ENCODE data around the gene ABCD2.
A peak's percentile ranks its signal among the peaks of the same experiment; 100 is the strongest.

ABCD2 gene

GRCh38 chr12:39619660-39620433 is at the start of gene ABCD2:
TSS of gene ABCD2 (minus strand) at chr12:39619803. CDS start at chr12:39619615, 188 bp downstream.
- peak; percentile 88 for ATAC-seq (ENCODE audit: low read depth)
- peak within 1 kb of the TSS; percentile 17 for H3K27ac ChIP-seq (ENCODE audit: poor library complexity, severe bottlenecking)

GRCh38 chr12:39660101-39660500 is 40.5 kb upstream of the ABCD2 start:
- H3K4me1 ChIP-seq (ENCODE audit: insufficient read depth, poor library complexity, severe bottlenecking), result no peaks in the 10 kb centered on the region
- H3K27me3 ChIP-seq (ENCODE audit: insufficient read depth, poor library complexity, severe bottlenecking), result peaks cover 3% of the 10 kb centered on the region
- no peak for TF ChIP-seq CTCF (IDR thresholded peaks at IDR 0.05; ENCODE audit: poor library complexity, severe bottlenecking)
- DNase-seq (ENCODE audit: low spot score), result no peak
- no peaks in the 10 kb centered on the region for H3K36me3 ChIP-seq (ENCODE audit: low read depth)
- no peaks in the 10 kb centered on the region for H3K9me3 ChIP-seq (ENCODE audit: severe bottlenecking)
- H3K27ac ChIP-seq (ENCODE audit: poor library complexity, severe bottlenecking), result no peak overlapping the region
- no peak overlapping the region for H3K4me3 ChIP-seq (ENCODE audit: severe bottlenecking)
- ATAC-seq (ENCODE audit: low read depth), result no peak

More at GRCh38 chr12:39619660-39620433, at the start of gene ABCD2:
- Histone ChIP-seq H3K36me3 (ENCODE audit: low read depth) (no peaks in the 10 kb centered on the region), H3K4me1 (ENCODE audit: insufficient read depth, poor library complexity, severe bottlenecking) (peaks cover 5% of the 10 kb centered on the region), H3K27me3 (ENCODE audit: insufficient read depth, poor library complexity, severe bottlenecking) (no peaks in the 10 kb centered on the region), H3K9me3 (ENCODE audit: severe bottlenecking) (no peaks in the 10 kb centered on the region), H3K4me3 (ENCODE audit: severe bottlenecking) (peak within 1 kb of the TSS; percentile 37)
- no peak for DNase-seq (ENCODE audit: low spot score)
- peak; percentile 23 for TF ChIP-seq CTCF (IDR thresholded peaks at IDR 0.05; ENCODE audit: poor library complexity, severe bottlenecking)

DNA sequence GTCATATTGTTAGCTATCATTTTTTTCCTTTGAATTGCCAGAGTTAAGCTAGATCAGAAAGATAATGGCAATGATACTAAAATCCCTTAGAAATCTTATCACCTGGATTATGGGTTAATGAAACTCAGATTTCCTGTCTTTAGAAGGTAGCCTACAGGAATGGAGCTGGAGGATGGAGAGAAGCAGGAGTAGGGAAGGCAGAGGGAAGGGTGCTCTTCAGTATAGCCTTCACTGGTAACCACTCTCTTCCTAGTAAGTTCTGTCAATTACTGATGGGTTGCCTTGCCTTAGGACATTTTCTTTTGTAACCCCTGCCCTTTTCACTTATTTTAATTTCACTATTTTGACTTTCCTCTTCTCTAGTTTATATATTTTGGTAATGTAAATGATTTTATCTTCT is 27.8 kb upstream of the ABCD2 start:
- Histone ChIP-seq H3K9me3 (ENCODE audit: severe bottlenecking) (peaks cover 4% of the 10 kb centered on the region), H3K36me3 (ENCODE audit: low read depth) (no peaks in the 10 kb centered on the region), H3K27me3 (ENCODE audit: insufficient read depth, poor library complexity, severe bottlenecking) (no peaks in the 10 kb centered on the region), H3K27ac (ENCODE audit: poor library complexity, severe bottlenecking) (no peak overlapping the region), H3K4me1 (ENCODE audit: insufficient read depth, poor library complexity, severe bottlenecking) (peaks cover 1% of the 10 kb centered on the region), H3K4me3 (ENCODE audit: severe bottlenecking) (no peak overlapping the region)
- TF ChIP-seq CTCF (IDR thresholded peaks at IDR 0.05; ENCODE audit: poor library complexity, severe bottlenecking), result no peak
- ATAC-seq (ENCODE audit: low read depth) (no peak), DNase-seq (ENCODE audit: low spot score) (no peak)

GRCh38 chr12:39646963-39647362 is 27.4 kb upstream of the ABCD2 start:
- Histone ChIP-seq H3K4me1 (ENCODE audit: insufficient read depth, poor library complexity, severe bottlenecking) (no peaks in the 10 kb centered on the region), H3K36me3 (ENCODE audit: low read depth) (no peaks in the 10 kb centered on the region), H3K4me3 (ENCODE audit: severe bottlenecking) (no peak overlapping the region), H3K27me3 (ENCODE audit: insufficient read depth, poor library complexity, severe bottlenecking) (no peaks in the 10 kb centered on the region), H3K27ac (ENCODE audit: poor library complexity, severe bottlenecking) (no peak overlapping the region), H3K9me3 (ENCODE audit: severe bottlenecking) (peaks cover 4% of the 10 kb centered on the region)
- DNase-seq (ENCODE audit: low spot score) (no peak), ATAC-seq (ENCODE audit: low read depth) (no peak)
- TF ChIP-seq CTCF (IDR thresholded peaks at IDR 0.05; ENCODE audit: poor library complexity, severe bottlenecking), result no peak

DNA sequence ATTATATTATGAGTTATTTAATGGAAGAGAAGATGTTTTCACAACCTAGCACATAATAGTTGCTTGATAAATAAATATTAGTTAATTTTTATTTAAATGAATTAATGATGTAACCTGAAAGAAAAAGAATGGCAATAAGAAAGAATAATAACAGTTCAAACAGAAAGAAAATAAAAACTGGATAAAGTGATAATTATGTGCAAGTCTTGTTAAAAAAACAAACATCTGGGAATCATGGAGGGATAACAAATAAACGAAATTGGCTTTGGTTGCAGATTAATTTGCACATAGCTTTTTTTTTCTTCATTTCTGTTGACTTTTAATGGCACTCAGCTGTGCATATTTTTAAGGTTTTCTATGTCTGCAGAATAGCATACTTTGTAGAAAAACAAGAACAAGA is 23.4 kb upstream of the ABCD2 start:
- no peak for ATAC-seq (ENCODE audit: low read depth)

More for the DNA sequence above, 23.4 kb upstream of the ABCD2 start:
- TF ChIP-seq CTCF (IDR thresholded peaks at IDR 0.05; ENCODE audit: poor library complexity, severe bottlenecking), result no peak
- peaks cover 4% of the 10 kb centered on the region for H3K9me3 ChIP-seq (ENCODE audit: severe bottlenecking)
- no peaks in the 10 kb centered on the region for H3K36me3 ChIP-seq (ENCODE audit: low read depth)
- no peak for DNase-seq (ENCODE audit: low spot score)
- no peaks in the 10 kb centered on the region for H3K4me1 ChIP-seq (ENCODE audit: insufficient read depth, poor library complexity, severe bottlenecking)
- H3K27me3 ChIP-seq (ENCODE audit: insufficient read depth, poor library complexity, severe bottlenecking), result no peaks in the 10 kb centered on the region
- no peak overlapping the region for H3K4me3 ChIP-seq (ENCODE audit: severe bottlenecking)
- H3K27ac ChIP-seq (ENCODE audit: poor library complexity, severe bottlenecking), result no peak overlapping the region
